ENCODE measurements around the gene SYT17. TPM values are rescaled to one million over a fixed set of nuclear protein-coding genes. Genes with fewer than 3 reads are reported as not detected.
"Not testable (repeated sequence)": the region's sequence is repeated elsewhere in the genome, so short reads cannot be mapped to it uniquely, and the experiment has no call there.

SYT17 gene
- total and polyA plus RNA-seq, 12 donors = 1.1 to 6.5 (median 3.1) TPM

DNA sequence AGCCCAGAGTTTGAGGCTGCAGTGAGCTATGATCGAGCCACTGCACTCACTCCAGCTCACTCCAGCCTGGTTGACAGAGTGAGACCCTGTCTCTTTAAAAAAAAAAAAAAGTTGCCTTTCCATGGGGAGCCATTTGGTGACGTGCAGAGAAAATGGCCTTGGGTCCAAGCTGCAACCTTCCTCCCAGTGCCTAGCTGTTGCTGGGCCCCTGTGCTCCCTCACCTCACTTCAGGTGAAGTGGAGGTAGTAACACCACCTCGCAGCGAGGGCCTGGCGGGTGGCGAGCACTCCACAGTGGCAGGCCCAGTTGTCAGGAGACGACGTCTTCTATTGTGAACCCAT lies 17.4 kb downstream of the SYT17 start:
- 82 to 95% (median 87%) methylated on average over 8 of the region's 8 CpGs for WGBS, 4 donors
- peaks cover 0 to 5% of the 10 kb centered on the region in 2 donors for H3K4me1 ChIP-seq (replicated peaks in 1 of 2)
- no peak for TF ChIP-seq POLR2A (IDR thresholded peaks at IDR 0.05)
- TF ChIP-seq, protein P1, sequence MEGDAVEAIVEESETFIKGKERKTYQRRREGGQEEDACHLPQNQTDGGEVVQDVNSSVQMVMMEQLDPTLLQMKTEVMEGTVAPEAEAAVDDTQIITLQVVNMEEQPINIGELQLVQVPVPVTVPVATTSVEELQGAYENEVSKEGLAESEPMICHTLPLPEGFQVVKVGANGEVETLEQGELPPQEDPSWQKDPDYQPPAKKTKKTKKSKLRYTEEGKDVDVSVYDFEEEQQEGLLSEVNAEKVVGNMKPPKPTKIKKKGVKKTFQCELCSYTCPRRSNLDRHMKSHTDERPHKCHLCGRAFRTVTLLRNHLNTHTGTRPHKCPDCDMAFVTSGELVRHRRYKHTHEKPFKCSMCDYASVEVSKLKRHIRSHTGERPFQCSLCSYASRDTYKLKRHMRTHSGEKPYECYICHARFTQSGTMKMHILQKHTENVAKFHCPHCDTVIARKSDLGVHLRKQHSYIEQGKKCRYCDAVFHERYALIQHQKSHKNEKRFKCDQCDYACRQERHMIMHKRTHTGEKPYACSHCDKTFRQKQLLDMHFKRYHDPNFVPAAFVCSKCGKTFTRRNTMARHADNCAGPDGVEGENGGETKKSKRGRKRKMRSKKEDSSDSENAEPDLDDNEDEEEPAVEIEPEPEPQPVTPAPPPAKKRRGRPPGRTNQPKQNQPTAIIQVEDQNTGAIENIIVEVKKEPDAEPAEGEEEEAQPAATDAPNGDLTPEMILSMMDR (IDR thresholded peaks at IDR 0.05) = no peak
- DNase-seq = no peak
- H3K9me3 ChIP-seq (replicated peaks in 1 of 3) = no peaks in the 10 kb centered on the region
- no peaks in the 10 kb centered on the region for H3K36me3 ChIP-seq (replicated peaks in 1 of 2)
- no peak overlapping the region for H3K4me3 ChIP-seq
- no peaks in the 10 kb centered on the region for H3K27me3 ChIP-seq
- no peak overlapping the region for H3K27ac ChIP-seq
- intact Hi-C loops (cut with DNase I) = no loop called here

DNA sequence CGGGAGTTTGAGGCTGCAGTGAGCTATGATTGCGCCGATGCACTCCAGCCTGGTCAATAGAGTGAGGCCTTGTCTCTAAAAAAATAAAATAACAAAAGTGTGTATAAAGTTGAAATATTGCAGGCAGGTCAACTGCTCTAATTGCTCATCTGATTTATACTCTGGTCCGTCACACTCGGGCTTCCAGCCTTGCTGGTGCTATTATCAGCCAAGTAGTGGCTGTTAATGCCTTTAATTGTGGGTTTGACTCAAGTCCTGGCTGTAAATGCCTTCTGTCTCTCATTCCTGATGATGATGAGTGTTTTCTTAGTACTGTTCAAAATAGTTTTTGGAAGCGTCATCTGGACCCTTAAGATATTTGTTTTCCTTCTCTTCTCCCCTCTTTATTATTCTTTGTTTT lies 18.4 kb downstream of the SYT17 start:
- Histone ChIP-seq H3K4me3 (no peak overlapping the region), H3K4me1 (replicated peaks in 1 of 2) (peaks cover 0 to 5% of the 10 kb centered on the region in 2 donors), H3K9me3 (replicated peaks in 1 of 3) (no peaks in the 10 kb centered on the region), H3K36me3 (replicated peaks in 1 of 2) (no peaks in the 10 kb centered on the region), H3K27ac (no peak overlapping the region), H3K27me3 (no peaks in the 10 kb centered on the region)
- WGBS, 4 donors = 73 to 85% (median 83%) methylated on average over 6 of the region's 6 CpGs
- intact Hi-C loops (cut with DNase I) = no loop called here
- DNase-seq = no peak
- TF ChIP-seq, protein P1 (IDR thresholded peaks at IDR 0.05) = no peak
- no peak for TF ChIP-seq POLR2A (IDR thresholded peaks at IDR 0.05)

DNA sequence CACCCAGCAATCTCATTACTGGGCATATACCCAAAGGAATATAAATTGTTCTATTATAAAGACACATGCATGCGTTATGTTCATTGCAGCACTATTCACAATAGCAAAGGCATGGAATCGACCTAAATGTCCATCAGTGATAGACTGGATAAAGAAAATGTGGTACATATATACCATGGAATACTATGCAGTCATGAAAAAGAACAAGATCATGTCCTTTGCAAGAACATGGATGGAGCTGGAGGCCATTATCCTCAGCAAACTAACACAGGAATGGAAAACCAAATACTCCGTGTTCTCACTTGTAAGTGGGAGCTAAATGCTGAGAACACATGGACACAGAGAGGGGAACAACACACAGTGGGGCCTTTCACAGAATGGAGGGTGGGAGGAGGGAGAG lies 19.9 kb downstream of the SYT17 start:
- intact Hi-C loops (cut with DNase I); H3K4me3 ChIP-seq; H3K27ac ChIP-seq; H3K27me3 ChIP-seq; H3K9me3 ChIP-seq (replicated peaks in 1 of 3); DNase-seq; H3K36me3 ChIP-seq (replicated peaks in 1 of 2); H3K4me1 ChIP-seq (replicated peaks in 1 of 2): not testable (repeated sequence)
- WGBS, 4 donors = 76 to 85% (median 81%) methylated on average over 3 of the region's 3 CpGs

DNA sequence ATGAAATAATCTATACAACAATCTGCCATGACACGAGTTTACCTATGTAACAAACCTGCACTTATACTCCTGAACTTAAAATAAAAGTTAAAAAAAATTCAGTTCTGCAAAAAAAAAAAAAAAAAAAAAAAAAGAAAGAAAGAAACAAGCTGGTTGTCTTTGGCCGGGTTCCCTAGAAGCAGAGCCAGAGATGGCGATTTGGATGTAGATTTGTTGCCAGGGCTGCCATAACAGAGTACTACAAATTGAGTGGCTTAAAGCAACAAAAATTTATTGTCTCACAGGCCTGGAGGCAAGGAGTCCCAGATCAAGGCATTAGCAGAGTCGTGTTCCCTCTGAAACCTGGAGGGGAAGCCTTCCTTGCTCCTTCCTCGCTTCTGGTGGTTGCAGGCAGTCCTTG lies 20.4 kb downstream of the SYT17 start:
- H3K4me3 ChIP-seq = no peak overlapping the region
- H3K9me3 ChIP-seq (replicated peaks in 1 of 3) = no peaks in the 10 kb centered on the region
- H3K27me3 ChIP-seq = no peaks in the 10 kb centered on the region
- intact Hi-C loops (cut with DNase I) = no loop called here
- peaks cover 0 to 5% of the 10 kb centered on the region in 2 donors for H3K4me1 ChIP-seq (replicated peaks in 1 of 2)
- no peaks in the 10 kb centered on the region for H3K36me3 ChIP-seq (replicated peaks in 1 of 2)
- no peak for DNase-seq
- no peak overlapping the region for H3K27ac ChIP-seq
- 48 to 62% (median 61%) methylated on average over 5 of the region's 5 CpGs for WGBS, 4 donors
- TF ChIP-seq POLR2A (IDR thresholded peaks at IDR 0.05) = no peak
- TF ChIP-seq, protein P1 (IDR thresholded peaks at IDR 0.05) = no peak

DNA sequence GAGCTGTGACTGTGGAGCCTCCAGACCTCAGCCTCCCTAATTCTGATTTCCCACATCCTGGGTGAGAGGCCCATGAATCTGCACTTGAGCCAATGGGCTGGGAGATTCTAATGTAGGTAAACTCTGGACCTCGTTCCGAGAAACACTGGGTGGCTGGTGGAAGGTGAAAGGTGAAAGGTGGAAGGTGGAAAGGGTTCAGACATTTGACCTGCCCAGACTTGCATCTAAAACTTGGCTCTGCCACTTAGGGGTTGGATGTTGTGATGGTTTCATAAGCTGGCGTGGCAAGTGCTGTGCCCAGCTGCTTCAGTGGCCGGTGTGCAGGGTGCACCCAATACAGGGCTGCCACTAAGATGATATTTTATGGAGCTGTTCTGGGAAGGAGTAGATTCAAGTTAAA lies 24.8 kb downstream of the SYT17 start:
- WGBS, 4 donors = 89 to 96% (median 90%) methylated on average over 4 of the region's 4 CpGs
- Histone ChIP-seq H3K9me3 (replicated peaks in 1 of 3) (no peaks in the 10 kb centered on the region), H3K4me1 (replicated peaks in 1 of 2) (peaks cover 0 to 5% of the 10 kb centered on the region in 2 donors), H3K4me3 (no peak overlapping the region), H3K27me3 (no peaks in the 10 kb centered on the region), H3K27ac (no peak overlapping the region), H3K36me3 (replicated peaks in 1 of 2) (no peaks in the 10 kb centered on the region)
- DNase-seq = no peak
- intact Hi-C loops (cut with DNase I) = no loop called here
- TF ChIP-seq POLR2A (IDR thresholded peaks at IDR 0.05) = no peak
- TF ChIP-seq, protein P1 (IDR thresholded peaks at IDR 0.05) = no peak

Measured in adrenal gland (tissue), 12 donors.